Measurements from ENCODE around the gene ZNF160. TPM values are rescaled to one million over a fixed set of nuclear protein-coding genes. Genes with fewer than 3 reads are reported as not detected.
"Not testable (repeated sequence)": the region's sequence is repeated elsewhere in the genome, so short reads cannot be mapped to it uniquely, and the experiment has no call there.

ZNF160 gene
- 65.1 TPM for total RNA-seq

- DNase-seq (ENCODE audit: low spot score) = peak; percentile 99
Observed at GRCh38 chr19:53103234-53104203, at the start of gene ZNF160. TSS of gene ZNF160 (minus strand) at chr19:53103422. CDS start at chr19:53086276, 17,146 bp downstream.

DNA sequence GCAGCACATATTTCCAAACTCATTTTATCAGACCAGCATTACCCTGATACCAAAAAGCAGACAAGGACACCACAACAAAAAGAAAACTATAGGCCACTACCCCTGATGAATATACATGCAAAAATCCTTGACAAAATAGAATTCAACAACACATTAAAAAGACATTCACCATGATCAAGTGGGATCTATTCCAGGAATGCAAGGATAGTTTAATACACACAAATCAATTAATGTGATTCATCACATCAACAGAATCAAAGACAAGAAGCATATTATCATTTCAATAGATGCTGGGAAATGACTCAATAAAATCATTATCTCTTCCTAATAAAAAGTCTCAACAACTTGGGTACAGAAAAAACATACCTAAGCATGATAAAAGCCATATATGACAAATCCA, 44.4 kb upstream of the ZNF160 start:
- DNase-seq (ENCODE audit: low spot score) = no peak

DNA sequence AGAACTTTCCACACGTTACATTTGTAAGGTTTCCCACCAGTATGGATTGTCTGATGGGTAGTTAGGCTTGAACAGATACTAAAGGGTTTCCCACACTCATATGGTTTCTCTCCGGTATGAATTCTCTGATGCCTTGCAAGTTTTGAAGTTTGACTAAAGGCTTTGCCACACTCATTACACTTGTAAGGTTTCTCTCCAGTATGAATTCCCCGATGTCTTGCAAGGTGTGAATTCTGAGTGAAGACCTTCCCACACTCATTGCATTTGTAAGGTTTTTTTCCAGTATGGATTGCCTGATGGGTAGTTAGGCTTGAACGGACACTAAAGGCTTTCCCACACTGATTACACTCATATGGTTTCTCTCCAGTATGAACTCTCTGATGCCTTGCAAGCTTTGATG, 37.1 kb upstream of the ZNF160 start:
- DNase-seq (ENCODE audit: low spot score) = no peak

- DNase-seq (ENCODE audit: low spot score) = no peak
Observed at GRCh38 chr19:53136432-53136831, 33.2 kb upstream of the ZNF160 start.

- DNase-seq (ENCODE audit: low spot score) = peak; percentile 82
Observed at GRCh38 chr19:53132141-53132991, 29.1 kb upstream of the ZNF160 start, which contains the start of gene ZNF415. TSS of gene ZNF415 (minus strand) at chr19:53132910. CDS start at chr19:53122676, 10,234 bp downstream.

DNA sequence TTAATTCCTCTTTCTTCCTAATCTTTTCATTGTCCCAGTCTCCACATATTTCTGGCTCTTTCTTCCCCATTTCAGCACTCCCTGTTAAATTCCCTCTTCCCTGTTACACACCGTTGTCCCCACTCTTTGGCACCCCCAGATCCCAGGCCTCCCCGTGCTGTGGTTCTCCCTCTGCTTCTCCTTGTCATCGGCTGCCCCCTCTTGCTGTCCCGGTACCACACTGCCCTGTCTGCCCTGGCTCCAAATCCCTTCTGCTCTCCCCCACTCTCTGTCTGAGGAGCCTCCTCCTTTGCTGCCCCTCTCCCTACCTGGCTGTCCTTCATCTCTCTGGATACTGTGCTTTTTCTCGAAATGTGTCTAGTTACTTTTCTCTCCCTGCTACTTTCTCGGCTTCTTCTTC, 28.5 kb upstream of the ZNF160 start:
- DNase-seq (ENCODE audit: low spot score) = no peak

GRCh38 chr19:53131085-53131590, 27.9 kb upstream of the ZNF160 start:
- no peak for DNase-seq (ENCODE audit: low spot score)

GRCh38 chr19:53130506-53130905, 27.3 kb upstream of the ZNF160 start:
- no peak for DNase-seq (ENCODE audit: low spot score)

GRCh38 chr19:53126733-53127526, 23.7 kb upstream of the ZNF160 start:
- DNase-seq (ENCODE audit: low spot score) = not testable (repeated sequence)

DNA sequence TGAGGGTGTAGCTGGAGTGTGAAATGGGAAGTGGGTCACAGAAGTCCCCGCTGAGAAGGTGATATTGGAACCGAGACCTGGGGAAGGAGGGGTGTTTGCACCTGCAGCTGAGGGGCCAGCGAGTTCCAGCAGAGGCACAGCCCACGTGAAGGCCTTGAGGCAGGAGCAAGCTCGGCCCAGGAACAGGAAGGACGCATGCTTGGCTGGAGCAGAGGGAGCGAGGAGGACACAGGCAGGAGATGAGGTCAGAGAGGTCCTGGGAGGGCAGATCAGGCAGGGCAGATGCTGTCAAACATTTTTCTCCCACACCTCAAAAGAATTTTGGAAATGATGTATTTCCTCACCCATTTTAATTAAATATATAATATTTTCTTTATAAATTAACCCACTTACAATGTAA, 20.2 kb upstream of the ZNF160 start:
- DNase-seq (ENCODE audit: low spot score) = no peak

DNA sequence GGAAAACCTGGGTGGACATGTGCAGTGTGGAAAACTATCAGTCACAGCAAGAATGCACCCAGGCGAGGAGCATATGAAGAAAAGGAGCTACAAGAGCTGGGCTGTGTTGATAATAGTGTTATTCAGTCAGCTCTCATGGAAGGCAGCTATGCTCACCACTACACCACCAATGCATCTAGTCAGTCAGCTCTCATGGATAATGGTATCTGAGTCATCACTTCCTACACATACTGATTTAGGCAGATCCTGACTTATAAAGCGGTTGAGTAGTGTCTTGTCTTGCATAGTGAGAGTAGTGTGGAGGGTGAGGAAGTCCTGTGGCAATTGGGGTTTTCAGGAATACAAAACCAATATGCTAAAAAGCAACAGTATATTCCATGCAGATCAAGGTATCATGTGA, 9.1 kb upstream of the ZNF160 start:
- DNase-seq (ENCODE audit: low spot score) = no peak

GRCh38 chr19:53109527-53109926, 6.3 kb upstream of the ZNF160 start:
- DNase-seq (ENCODE audit: low spot score) = no peak

DNA sequence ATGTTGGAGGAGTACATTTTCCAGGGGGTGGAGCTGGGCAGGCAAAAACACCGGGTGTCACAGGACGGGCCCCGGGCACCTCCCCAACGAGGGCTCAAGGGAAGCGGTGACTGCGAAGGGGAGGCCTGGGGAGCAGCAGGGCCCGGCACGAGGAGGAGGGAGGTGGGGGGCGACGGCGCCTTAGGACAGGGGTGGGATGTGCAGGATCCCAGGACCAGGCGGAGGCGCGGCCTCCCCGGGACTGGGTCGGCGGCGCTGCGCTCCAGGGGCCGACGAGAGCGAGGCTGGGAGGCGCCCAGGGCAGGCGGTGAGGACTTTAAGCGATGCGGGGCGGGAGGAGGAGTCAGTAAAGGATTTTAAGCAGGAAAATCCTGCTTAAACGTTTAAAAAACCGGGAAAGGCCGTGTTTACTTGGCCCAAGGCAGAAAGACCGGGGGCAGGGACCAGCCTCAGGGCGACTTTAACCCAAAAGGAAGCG, 427 bp downstream of the ZNF160 start:
- DNase-seq (ENCODE audit: low spot score) = peak; percentile 53

DNA sequence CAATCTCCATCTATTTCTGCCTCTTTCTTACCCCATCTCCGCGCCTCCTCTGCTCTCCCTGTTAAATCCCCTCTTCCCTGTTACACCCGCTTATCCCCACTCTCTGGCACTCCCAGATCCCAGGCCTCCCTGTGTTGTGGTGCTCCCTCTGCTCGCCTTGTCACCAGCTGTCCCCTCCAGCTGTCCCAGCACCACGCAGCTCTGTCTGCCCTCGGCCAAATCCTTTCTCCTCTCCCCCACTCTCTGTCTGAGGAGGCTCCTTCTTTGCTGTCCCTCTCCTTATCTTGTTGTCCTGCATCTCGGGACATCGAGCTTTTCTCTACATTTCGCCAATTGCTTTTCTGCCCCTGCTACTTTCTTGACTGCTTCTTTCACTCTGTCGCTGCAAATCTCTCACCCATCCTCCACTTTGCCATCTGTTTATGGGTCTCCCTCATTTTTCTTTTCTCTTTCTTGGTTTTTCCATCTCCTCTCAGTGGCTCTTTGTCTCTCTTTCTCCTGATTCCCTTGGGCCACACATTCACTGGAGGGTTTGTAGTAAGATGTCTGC, 941 bp downstream of the ZNF160 start:
- no peak for DNase-seq (ENCODE audit: low spot score)

DNA sequence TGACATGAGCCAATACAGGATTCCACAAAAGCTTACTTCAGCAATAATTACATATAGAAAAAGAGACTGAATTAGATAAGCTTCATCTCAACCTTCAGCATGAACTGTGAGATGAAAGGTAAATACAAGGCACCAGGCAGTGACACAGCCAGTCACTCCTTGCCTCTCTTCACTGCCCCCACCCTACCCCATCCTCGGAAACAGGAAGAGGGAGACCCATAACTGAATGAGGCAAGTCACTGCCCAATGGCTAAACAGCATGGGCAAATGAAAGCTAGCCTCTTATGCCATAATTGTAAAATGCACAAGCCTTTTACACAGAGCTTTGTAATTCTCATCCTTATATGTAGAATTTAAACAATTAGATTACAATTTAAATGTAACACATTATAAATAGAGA, 1.7 kb downstream of the ZNF160 start:
- DNase-seq (ENCODE audit: low spot score) = no peak

DNA sequence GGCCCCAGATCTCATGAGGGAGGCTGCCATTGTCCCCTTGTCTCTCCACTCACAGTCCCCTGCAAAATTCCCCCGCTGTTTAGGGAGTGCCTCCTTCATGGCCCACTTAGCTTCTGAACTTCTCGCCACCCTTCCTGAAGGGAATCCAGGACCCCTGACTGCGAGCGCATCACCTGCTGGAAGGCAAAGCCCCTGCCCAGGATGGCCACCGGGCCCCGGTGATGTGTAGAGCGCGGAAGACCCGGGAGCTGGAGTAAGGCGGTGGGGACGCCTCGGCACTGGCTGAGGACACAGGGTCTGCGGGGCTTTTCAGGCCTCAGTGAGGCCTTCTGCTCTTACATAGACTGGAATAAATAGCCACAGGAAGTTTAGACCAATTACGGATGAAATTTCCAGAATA, 4.7 kb downstream of the ZNF160 start:
- DNase-seq (ENCODE audit: low spot score) = not testable (repeated sequence)

GRCh38 chr19:53096982-53097690, 6.1 kb downstream of the ZNF160 start:
- not testable (repeated sequence) for DNase-seq (ENCODE audit: low spot score)

DNA sequence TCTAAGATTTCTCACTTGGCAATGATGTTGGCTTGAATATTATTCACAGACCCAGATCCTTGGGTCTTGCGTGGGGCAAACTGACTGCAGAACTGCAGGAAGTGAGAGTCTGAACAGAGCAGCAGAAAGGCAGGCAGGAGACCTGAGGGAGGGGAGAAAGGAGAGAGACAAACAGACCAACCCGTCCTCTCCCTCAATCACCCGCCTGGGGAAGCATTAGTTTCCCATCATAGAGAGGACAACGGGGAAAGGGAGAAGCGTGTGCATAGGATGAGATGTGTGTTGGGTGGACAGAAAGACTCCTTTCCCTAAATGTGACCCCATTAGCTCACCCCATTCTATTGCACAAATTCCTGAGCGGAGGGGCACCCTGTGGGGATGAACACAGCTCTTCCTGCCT, 6.6 kb downstream of the ZNF160 start:
- DNase-seq (ENCODE audit: low spot score) = not testable (repeated sequence)

DNA sequence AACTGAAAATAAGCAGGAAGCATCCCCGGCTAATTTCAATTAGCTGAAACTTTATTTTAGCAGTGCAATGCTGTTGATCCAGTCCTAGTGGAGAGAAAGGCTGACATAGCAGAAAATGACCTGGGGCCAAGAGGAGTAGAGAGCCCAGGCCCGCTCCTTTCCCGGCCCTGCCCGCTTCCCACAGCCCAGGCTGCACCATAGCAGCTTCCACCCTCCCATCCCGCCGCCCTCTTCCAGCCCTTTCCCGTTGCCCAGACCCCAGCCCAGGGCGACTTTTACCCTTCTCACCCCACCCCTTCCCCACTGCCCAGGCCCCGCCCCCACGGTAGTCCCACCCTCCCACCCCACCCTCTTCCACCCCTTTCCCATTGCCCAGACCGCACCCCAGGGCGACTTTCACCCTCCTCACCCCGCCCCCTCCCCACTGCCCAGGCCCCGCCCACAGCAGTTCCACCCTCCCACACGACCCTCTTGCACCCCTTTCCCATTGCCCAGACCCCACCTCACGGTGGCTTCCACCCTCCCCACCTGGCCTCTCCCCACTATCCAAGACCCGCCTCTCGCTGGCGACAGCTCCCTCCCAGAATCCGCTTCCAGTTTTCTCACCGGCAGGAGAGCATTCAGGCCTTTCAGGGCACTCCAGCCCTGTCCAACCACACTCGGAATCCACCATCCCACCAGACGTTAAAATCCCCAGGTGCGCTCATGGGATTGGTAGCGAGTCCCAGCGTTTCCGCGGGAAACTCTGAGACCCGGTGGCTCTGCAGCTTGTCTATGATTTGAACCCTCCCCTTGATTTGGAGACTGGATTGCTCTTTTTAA, 8.3 kb downstream of the ZNF160 start:
- DNase-seq (ENCODE audit: low spot score) = no peak

All from ureter (tissue), 1 donor.